HL-60 (cell line): Measurements from ENCODE around the gene LAMP1.
"Not testable (repeated sequence)": the region's sequence is repeated elsewhere in the genome, so short reads cannot be mapped to it uniquely, and the experiment has no call there.

Experiments
- DNase-seq, 2 experiments: peaks; one replicate each; pipeline ENCODE4 v3.0.0-alpha.2; 2010 to 2020; ENCODE audit warnings: low read depth in 1 of 2, low spot score in 1 of 2
- H3K27ac ChIP-seq: fragments of 250-450 bp; sonication (Bioruptor Pico); replicated peaks from 2 replicates; pipeline ENCODE4 v1.5.1; 2020; ENCODE audit warnings: mild to moderate bottlenecking, moderate library complexity
- H3K27me3 ChIP-seq: fragments of 250-450 bp; sonication (Bioruptor Pico); 2 replicates; pipeline ENCODE4 v1.5.1; 2021; ENCODE audit warnings: mild to moderate bottlenecking, moderate library complexity; ENCODE audit not compliant: insufficient read depth, poor library complexity, severe bottlenecking
- H3K4me3 ChIP-seq: replicated peaks from 2 replicates; pipeline ENCODE4 v1.5.1; 2011; ENCODE audit warnings: mild to moderate bottlenecking, control low read depth, low read length; ENCODE audit not compliant: insufficient read depth
- GABPA ChIP-seq: IDR thresholded peaks from 2 replicates; pipeline ENCODE4 v1.6.1; 2012; ENCODE audit warnings: low read depth
- POLR2AphosphoS5 ChIP-seq: IDR thresholded peaks from 2 replicates; pipeline ENCODE4 v1.6.1; 2012; ENCODE audit warnings: low read depth
- SPI1 ChIP-seq: IDR thresholded peaks from 2 replicates; pipeline ENCODE4 v1.6.1; 2012; ENCODE audit warnings: low read depth, mild to moderate bottlenecking, borderline replicate concordance
- TF ChIP-seq, protein P1 (sequence below): IDR thresholded peaks from 2 replicates; pipeline ENCODE4 v1.6.1; 2012; ENCODE audit warnings: low read depth; ENCODE audit not compliant: insufficient replicate concordance
- TF ChIP-seq, protein P2 (sequence below): IDR thresholded peaks from one replicate; pipeline ENCODE4 v1.5.1; 2011; ENCODE audit warnings: low read length, control low read depth, inconsistent platforms; ENCODE audit not compliant: insufficient read depth

The LAMP1 gene

DNA sequence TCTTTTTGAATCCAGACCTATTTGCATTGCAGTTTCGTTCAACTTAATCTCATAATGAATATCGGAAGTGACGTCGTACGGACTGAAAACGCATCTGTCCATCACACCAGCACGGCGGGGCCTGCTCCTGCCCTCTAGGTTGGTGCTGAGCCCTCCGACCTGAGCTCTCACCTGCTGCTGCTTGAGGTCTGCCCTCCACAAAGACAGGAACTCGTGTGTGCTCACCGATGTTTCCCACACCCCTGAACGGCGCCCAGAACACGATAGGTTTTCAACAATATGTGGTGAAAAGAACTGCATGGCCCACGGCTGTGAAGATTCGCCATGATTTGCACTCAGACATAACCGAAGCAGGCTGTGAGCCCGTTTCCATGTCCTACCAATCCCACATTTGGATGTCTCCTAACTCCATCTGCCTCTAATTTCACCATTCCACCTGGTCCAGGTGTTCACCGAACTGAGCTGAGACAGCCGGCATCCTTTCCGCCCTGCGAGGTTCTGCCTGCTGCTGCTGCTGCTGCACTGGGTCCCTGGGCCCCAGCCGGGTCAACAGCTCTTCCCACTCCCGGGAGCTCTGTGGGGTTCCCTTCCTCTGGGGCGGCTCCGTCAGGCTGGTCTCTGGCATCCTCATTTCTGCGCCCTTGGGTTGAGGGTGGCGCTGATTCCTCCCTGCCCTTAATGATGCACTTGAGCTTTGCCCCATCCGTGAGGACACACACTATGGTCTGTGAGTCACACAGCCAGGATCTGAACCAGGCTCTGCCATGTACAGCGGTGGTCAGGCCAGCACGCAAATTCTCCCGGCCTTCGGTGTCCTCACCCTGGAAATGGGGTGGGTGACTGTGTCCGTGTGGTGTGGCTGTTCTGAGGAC lies 46.0 kb downstream of the LAMP1 start:
- no peak for DNase-seq
- H3K27ac ChIP-seq = no peak overlapping the region
- no peak for TF ChIP-seq GABPA
- no peak for TF ChIP-seq POLR2AphosphoS5
- TF ChIP-seq, protein P1, sequence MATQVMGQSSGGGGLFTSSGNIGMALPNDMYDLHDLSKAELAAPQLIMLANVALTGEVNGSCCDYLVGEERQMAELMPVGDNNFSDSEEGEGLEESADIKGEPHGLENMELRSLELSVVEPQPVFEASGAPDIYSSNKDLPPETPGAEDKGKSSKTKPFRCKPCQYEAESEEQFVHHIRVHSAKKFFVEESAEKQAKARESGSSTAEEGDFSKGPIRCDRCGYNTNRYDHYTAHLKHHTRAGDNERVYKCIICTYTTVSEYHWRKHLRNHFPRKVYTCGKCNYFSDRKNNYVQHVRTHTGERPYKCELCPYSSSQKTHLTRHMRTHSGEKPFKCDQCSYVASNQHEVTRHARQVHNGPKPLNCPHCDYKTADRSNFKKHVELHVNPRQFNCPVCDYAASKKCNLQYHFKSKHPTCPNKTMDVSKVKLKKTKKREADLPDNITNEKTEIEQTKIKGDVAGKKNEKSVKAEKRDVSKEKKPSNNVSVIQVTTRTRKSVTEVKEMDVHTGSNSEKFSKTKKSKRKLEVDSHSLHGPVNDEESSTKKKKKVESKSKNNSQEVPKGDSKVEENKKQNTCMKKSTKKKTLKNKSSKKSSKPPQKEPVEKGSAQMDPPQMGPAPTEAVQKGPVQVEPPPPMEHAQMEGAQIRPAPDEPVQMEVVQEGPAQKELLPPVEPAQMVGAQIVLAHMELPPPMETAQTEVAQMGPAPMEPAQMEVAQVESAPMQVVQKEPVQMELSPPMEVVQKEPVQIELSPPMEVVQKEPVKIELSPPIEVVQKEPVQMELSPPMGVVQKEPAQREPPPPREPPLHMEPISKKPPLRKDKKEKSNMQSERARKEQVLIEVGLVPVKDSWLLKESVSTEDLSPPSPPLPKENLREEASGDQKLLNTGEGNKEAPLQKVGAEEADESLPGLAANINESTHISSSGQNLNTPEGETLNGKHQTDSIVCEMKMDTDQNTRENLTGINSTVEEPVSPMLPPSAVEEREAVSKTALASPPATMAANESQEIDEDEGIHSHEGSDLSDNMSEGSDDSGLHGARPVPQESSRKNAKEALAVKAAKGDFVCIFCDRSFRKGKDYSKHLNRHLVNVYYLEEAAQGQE = no peak
- no peak for TF ChIP-seq SPI1
- TF ChIP-seq, protein P2, sequence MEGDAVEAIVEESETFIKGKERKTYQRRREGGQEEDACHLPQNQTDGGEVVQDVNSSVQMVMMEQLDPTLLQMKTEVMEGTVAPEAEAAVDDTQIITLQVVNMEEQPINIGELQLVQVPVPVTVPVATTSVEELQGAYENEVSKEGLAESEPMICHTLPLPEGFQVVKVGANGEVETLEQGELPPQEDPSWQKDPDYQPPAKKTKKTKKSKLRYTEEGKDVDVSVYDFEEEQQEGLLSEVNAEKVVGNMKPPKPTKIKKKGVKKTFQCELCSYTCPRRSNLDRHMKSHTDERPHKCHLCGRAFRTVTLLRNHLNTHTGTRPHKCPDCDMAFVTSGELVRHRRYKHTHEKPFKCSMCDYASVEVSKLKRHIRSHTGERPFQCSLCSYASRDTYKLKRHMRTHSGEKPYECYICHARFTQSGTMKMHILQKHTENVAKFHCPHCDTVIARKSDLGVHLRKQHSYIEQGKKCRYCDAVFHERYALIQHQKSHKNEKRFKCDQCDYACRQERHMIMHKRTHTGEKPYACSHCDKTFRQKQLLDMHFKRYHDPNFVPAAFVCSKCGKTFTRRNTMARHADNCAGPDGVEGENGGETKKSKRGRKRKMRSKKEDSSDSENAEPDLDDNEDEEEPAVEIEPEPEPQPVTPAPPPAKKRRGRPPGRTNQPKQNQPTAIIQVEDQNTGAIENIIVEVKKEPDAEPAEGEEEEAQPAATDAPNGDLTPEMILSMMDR = no peak
- H3K4me3 ChIP-seq = no peak overlapping the region
- H3K27me3 ChIP-seq = no peaks in the 10 kb centered on the region

DNA sequence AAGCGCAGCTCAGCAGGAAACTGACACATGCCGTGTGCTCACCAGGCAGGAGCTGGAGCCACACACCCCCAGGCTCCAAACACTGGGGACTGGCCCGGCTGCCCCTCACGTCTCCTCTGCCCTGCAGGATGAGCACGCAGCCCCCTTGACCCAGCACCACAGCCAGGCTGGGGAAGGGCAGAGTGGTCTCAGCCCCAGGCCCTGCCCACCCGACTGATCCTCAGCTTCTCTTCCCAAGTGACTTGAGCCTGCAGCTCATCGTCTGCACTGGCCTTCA lies 46.6 kb downstream of the LAMP1 start:
- Histone ChIP-seq H3K27me3 (no peaks in the 10 kb centered on the region), H3K4me3 (no peak overlapping the region), H3K27ac (no peak overlapping the region)
- TF ChIP-seq, protein P1 = no peak
- TF ChIP-seq, protein P2 = no peak
- TF ChIP-seq SPI1 (no peak), GABPA (no peak), POLR2AphosphoS5 (no peak)
- DNase-seq = no peak

DNA sequence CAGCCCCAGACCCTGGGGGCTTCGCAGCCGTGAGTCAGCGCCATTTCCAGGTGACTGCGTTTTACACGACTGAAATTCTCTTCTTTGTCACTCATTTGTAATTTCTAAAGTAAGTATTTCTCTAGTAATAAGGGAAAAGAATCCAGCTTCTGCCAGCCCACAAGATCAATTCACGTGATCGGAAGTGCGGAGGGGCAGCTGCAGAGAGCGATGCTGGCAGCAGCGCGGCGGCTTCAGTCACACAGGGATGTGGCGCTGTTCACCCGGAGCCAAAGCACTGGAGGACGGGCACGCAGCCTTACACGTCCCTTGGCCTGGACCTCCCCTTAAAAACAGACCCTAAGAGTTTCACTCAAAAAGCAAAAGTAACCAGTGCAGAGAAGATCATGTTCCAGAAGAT lies 48.4 kb downstream of the LAMP1 start:
- Histone ChIP-seq H3K4me3 (no peak overlapping the region), H3K27me3 (no peaks in the 10 kb centered on the region), H3K27ac (no peak overlapping the region)
- TF ChIP-seq POLR2AphosphoS5 (no peak), GABPA (no peak), SPI1 (no peak)
- TF ChIP-seq, protein P1 = no peak
- TF ChIP-seq, protein P2 = no peak
- no peak for DNase-seq

DNA sequence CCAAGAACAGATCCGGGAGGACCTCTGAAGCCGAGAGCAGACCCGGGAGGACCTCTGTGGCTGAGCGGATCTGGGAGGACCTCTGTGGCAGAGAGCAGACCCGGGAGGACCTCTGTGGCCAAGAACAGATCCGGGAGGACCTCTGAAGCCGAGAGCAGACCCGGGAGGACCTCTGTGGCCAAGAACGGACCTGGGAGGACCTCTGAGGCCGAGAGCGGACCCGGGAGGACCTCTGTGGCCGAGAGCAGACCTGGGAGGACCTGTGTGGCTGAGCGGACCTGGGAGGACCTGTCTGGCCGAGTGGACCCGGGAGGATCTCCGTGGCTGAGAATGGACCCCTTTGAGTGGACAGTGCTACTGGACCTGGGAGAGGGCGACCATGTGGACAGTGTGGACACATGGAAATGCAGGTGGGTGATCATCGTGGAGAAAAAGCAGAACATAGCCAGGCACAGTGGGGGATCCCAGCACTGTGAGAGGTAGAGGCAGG lies 50.7 kb downstream of the LAMP1 start:
- not testable (repeated sequence) for H3K4me3 ChIP-seq, H3K27me3 ChIP-seq, DNase-seq, H3K27ac ChIP-seq
